Measurements from ENCODE around the gene PRSS2. TPM values are rescaled to one million over a fixed set of nuclear protein-coding genes. Genes with fewer than 3 reads are reported as not detected.

The PRSS2 gene
- total RNA-seq, 1 experiment from 2014 or later: not detected

- Histone ChIP-seq H3K9me3 (ENCODE audit: low read depth, low read length, poor library complexity, severe bottlenecking) (no peaks in the 10 kb centered on the region), H3K4me3 (ENCODE audit: low read depth, low read length, poor library complexity, severe bottlenecking) (no peak overlapping the region), H3K4me1 (ENCODE audit: insufficient read depth, low read length, poor library complexity, severe bottlenecking) (no peaks in the 10 kb centered on the region), H3K27me3 (replicated peaks; ENCODE audit: insufficient read depth, low read depth, low read length, poor library complexity) (peaks cover 39% of the 10 kb centered on the region), H3K36me3 (ENCODE audit: insufficient read depth, low read length, poor library complexity, severe bottlenecking) (no peaks in the 10 kb centered on the region), H3K27ac (ENCODE audit: low read depth, low read length, poor library complexity, severe bottlenecking) (no peak overlapping the region)
- intact Hi-C loops (cut with micrococcal nuclease; ENCODE audit: unreplicated experiment): no loop called here
- POLR2A ChIA-PET (ENCODE audit: low non-redundant PET): no interaction called here
- no peak for DNase-seq (ENCODE audit: low spot score)
- CTCF ChIA-PET: interaction anchor here (0.6 kb wide), 1 partner anchor 205 kb away, joined by 3 read pairs; no protein-coding TSS in a partner anchor
- no TSS peak for BruUV-seq (replicated peaks)
- TF ChIP-seq CTCF (conservative IDR thresholded peaks at IDR 0.05; ENCODE audit: low read depth, low read length): no peak
- TF ChIP-seq EZH2 (IDR thresholded peaks at IDR 0.05; ENCODE audit: borderline replicate concordance, low read depth, low read length, poor library complexity, severe bottlenecking): no peak
Observed at GRCh38 chr7:142809671-142810070, 38.9 kb downstream of the PRSS2 start.

GRCh38 chr7:142811154-142811737 is 40.5 kb downstream of the PRSS2 start:
- BruUV-seq (replicated peaks): no TSS peak
- intact Hi-C loops (cut with micrococcal nuclease; ENCODE audit: unreplicated experiment): loop anchor here (1.0 kb wide), 1 partner anchor 179 kb away; no protein-coding TSS in a partner anchor
- H3K27ac ChIP-seq (ENCODE audit: low read depth, low read length, poor library complexity, severe bottlenecking): no peak overlapping the region
- TF ChIP-seq CTCF (conservative IDR thresholded peaks at IDR 0.05; ENCODE audit: low read depth, low read length) (peak; percentile 67), EZH2 (IDR thresholded peaks at IDR 0.05; ENCODE audit: borderline replicate concordance, low read depth, low read length, poor library complexity, severe bottlenecking) (no peak)
- peak; percentile 61 for DNase-seq (ENCODE audit: low spot score)
- H3K9me3 ChIP-seq (ENCODE audit: low read depth, low read length, poor library complexity, severe bottlenecking): no peaks in the 10 kb centered on the region
- CTCF ChIA-PET: interaction anchor here (0.5 to 1.1 kb wide), 4 partner anchors 28 to 276 kb away, joined by 3 to 4 read pairs (median 3); no protein-coding TSS in a partner anchor
- no peaks in the 10 kb centered on the region for H3K4me1 ChIP-seq (ENCODE audit: insufficient read depth, low read length, poor library complexity, severe bottlenecking)
- peaks cover 43% of the 10 kb centered on the region for H3K27me3 ChIP-seq (replicated peaks; ENCODE audit: insufficient read depth, low read depth, low read length, poor library complexity)
- POLR2A ChIA-PET (ENCODE audit: low non-redundant PET): interaction anchor here (0.6 kb wide), 1 partner anchor 498 kb away, joined by 3 read pairs; no protein-coding TSS in a partner anchor
- H3K36me3 ChIP-seq (ENCODE audit: insufficient read depth, low read length, poor library complexity, severe bottlenecking): no peaks in the 10 kb centered on the region
- H3K4me3 ChIP-seq (ENCODE audit: low read depth, low read length, poor library complexity, severe bottlenecking): no peak overlapping the region

GRCh38 chr7:142812437-142813215 is 41.9 kb downstream of the PRSS2 start:
- BruUV-seq (replicated peaks): no TSS peak
- no peaks in the 10 kb centered on the region for H3K36me3 ChIP-seq (ENCODE audit: insufficient read depth, low read length, poor library complexity, severe bottlenecking)
- peaks cover 47% of the 10 kb centered on the region for H3K27me3 ChIP-seq (replicated peaks; ENCODE audit: insufficient read depth, low read depth, low read length, poor library complexity)
- no peak for TF ChIP-seq EZH2 (IDR thresholded peaks at IDR 0.05; ENCODE audit: borderline replicate concordance, low read depth, low read length, poor library complexity, severe bottlenecking)
- TF ChIP-seq CTCF (conservative IDR thresholded peaks at IDR 0.05; ENCODE audit: low read depth, low read length): no peak
- no peak overlapping the region for H3K4me3 ChIP-seq (ENCODE audit: low read depth, low read length, poor library complexity, severe bottlenecking)
- intact Hi-C loops (cut with micrococcal nuclease; ENCODE audit: unreplicated experiment): no loop called here
- no peaks in the 10 kb centered on the region for H3K4me1 ChIP-seq (ENCODE audit: insufficient read depth, low read length, poor library complexity, severe bottlenecking)
- DNase-seq (ENCODE audit: low spot score): no peak
- H3K27ac ChIP-seq (ENCODE audit: low read depth, low read length, poor library complexity, severe bottlenecking): no peak overlapping the region
- POLR2A ChIA-PET (ENCODE audit: low non-redundant PET): no interaction called here
- CTCF ChIA-PET: no interaction called here
- no peaks in the 10 kb centered on the region for H3K9me3 ChIP-seq (ENCODE audit: low read depth, low read length, poor library complexity, severe bottlenecking)
